ENCODE data around the gene PUSL1.

The PUSL1 gene

GRCh38 chr1:1342061-1342562 lies 33.7 kb downstream of the PUSL1 start:
- DNase-seq = no peak

GRCh38 chr1:1342584-1343115 lies 34.3 kb downstream of the PUSL1 start:
- no peak for DNase-seq

- no peak for DNase-seq
These were observed 35.5 kb downstream of the PUSL1 start for GRCh38 chr1:1343811-1344421.

GRCh38 chr1:1344655-1345361 lies 36.4 kb downstream of the PUSL1 start:
- no peak for DNase-seq

GRCh38 chr1:1345384-1345783 lies 37.0 kb downstream of the PUSL1 start:
- DNase-seq = no peak

GRCh38 chr1:1345860-1346500 lies 37.6 kb downstream of the PUSL1 start:
- no peak for DNase-seq

- DNase-seq = no peak
These were observed 38.1 kb downstream of the PUSL1 start for GRCh38 chr1:1346501-1346890.

- DNase-seq = no peak
These were observed 38.7 kb downstream of the PUSL1 start for GRCh38 chr1:1347026-1347595.

- no peak for DNase-seq
These were observed 39.4 kb downstream of the PUSL1 start for GRCh38 chr1:1347663-1348419.

GRCh38 chr1:1348420-1349255 lies 40.2 kb downstream of the PUSL1 start:
- DNase-seq = no peak

GRCh38 chr1:1349256-1350012 lies 41.0 kb downstream of the PUSL1 start, which contains the start of gene DVL1:
Gene DVL1, minus strand, starts transcription at chr1:1349418. Its CDS starts 353 bp downstream, at chr1:1349065.
- peak; percentile 90 for DNase-seq

- DNase-seq = no peak
These were observed 43.4 kb downstream of the PUSL1 start for GRCh38 chr1:1351511-1352427.

GRCh38 chr1:1352786-1353388 lies 44.5 kb downstream of the PUSL1 start:
- DNase-seq = no peak

GRCh38 chr1:1353389-1354151 lies 45.2 kb downstream of the PUSL1 start:
- no peak for DNase-seq

GRCh38 chr1:1354271-1355247 lies 46.2 kb downstream of the PUSL1 start:
- no peak for DNase-seq

- DNase-seq = no peak
These were observed 47.0 kb downstream of the PUSL1 start for GRCh38 chr1:1355416-1355815.

- DNase-seq = no peak
These were observed 47.9 kb downstream of the PUSL1 start for GRCh38 chr1:1356166-1356795.

All from activated CD8-positive, alpha-beta memory T cell treated with anti-CD3 and anti-CD28 coated beads, Interleukin-2, amount 50 U/mL, for 48 hours (primary cell).